ENCODE data around the gene FMR1.

FMR1 gene

GRCh38 chrX:147916375-147916968, 4.8 kb downstream of the FMR1 start:
- no peak for DNase-seq (ENCODE audit: low read depth, low spot score)

GRCh38 chrX:147917700-147918695, 6.3 kb downstream of the FMR1 start:
- no peak for DNase-seq (ENCODE audit: low read depth, low spot score)

DNA sequence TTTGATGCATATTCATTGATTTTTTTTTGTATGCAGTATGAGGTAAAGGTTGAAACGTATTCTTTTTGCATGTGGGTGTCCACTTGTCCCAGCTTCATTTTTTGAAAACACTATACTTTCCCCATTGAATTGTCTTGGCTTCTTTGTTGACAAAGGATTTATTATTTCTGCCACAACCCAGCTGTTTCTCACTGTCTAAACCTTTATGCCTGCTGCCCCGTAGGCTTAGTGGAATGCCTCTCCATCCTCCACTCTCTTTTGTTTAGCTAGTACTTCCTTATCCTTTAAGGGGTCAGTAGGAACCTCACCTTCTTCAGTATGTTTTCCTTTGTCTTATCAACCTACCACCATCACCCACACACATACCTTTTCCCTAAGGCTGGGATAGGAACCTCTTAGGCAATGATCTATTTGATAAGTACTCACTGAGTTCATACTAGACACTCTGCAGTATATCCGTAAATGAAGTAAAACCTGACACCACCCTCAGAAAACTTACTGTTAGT, 8.5 kb downstream of the FMR1 start:
- no peak for DNase-seq (ENCODE audit: low read depth, low spot score)

DNA sequence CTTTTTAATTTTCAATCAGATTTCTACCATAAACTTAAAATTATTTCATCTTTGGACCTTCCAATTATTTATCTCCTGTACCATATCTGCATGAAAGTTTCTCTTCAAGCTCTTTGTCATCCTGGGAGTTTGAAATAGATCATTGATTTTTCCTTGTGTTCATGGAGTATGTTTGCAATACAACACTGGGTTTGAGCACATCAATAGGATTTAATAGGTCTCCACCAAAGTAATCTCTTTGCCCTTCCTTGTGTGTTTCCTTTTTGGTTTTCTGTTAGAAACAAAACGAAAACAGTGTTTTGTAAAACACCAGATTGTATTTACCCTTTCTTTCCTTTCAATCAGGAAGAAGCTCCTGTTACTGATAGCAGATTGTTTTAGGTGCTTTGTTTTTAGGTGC, 11.9 kb downstream of the FMR1 start:
- no peak for DNase-seq (ENCODE audit: low read depth, low spot score)

DNA sequence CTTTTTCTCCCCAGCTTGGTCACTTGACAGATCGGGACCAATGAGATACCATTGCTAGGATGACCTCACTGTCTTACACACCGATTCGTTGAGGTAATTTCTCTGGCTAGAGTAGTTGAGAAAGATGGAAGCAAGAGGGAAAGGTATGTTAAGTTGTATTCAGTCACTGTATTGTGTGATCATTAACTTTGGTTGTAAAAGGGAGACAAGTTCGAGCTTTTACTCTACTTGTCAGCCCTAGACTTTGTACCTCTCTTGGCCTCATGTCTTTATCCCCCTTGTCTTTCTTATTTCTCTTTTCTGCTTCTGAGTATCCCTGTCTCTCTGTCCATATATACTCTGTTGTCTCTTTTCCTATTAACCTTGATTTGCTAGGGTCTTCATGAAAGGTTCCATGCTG, 15.5 kb downstream of the FMR1 start:
- no peak for DNase-seq (ENCODE audit: low read depth, low spot score)

DNA sequence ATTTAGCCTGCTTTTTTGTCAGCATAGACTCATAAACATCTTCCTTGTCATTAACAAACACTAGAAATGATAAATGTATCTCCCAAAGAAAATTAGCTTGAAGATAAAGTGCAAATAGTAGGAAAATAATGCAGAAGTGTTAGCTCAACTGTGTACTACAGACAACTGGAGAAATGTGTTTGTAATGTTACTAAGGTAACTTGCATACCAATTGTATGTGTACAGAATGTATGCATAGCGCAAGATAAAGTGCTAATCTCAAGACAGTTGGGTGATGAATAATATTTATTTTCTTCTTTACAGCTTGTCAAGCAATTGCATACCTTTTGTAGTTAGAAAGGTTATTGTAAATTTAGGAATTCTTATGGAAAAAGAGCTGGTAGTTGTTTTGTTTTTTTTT, 22.1 kb downstream of the FMR1 start:
- DNase-seq (ENCODE audit: low read depth, low spot score): no peak

GRCh38 chrX:147935156-147935758, 23.5 kb downstream of the FMR1 start:
- DNase-seq (ENCODE audit: low read depth, low spot score): no peak

DNA sequence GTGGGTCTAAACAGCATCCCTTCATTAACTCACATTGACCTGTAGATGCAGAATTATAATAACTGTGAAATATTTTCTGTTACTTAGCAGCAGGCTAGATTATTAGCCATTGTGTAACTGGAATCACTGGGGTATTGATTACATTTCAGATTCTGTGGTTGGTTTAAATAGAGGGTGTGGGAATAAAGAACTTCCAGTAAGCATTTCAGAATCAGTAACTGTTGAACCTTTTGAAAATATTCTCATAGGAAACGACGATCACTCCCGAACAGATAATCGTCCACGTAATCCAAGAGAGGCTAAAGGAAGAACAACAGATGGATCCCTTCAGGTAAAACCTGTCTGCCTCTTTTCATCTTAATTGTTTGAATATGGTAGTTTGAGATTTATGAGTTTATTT, 33.6 kb downstream of the FMR1 start:
- no peak for DNase-seq (ENCODE audit: low read depth, low spot score)

- no peak for DNase-seq (ENCODE audit: low read depth, low spot score)
These were observed 36.8 kb downstream of the FMR1 start for GRCh38 chrX:147948531-147948930.

- no peak for DNase-seq (ENCODE audit: low read depth, low spot score)
These were observed 38.6 kb downstream of the FMR1 start for GRCh38 chrX:147950352-147950751.

DNA sequence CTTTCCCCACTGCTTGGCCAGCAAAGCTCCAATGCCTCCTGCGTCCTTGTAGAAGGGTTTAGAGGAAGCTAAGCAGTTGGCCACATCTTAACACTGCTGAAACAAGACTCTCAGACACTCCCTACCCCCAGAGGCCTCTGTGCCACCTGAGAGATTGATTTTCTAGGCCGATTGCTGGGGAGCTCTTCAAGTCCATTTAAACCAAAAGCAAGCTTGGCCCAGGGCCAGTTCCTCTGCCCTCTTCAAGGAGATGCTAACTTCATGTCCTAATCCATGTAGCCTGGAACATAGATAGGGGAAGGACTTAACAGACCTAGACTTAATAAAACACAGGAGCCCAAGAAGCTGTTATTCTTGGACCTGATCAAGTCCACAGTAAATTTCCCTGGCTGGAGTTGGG, 42.3 kb downstream of the FMR1 start:
- DNase-seq (ENCODE audit: low read depth, low spot score): no peak

- DNase-seq (ENCODE audit: low read depth, low spot score): no peak
These were observed 45.6 kb downstream of the FMR1 start for GRCh38 chrX:147957291-147957690.

- DNase-seq (ENCODE audit: low read depth, low spot score): no peak
These were observed 46.6 kb downstream of the FMR1 start for GRCh38 chrX:147958291-147958690.

DNA sequence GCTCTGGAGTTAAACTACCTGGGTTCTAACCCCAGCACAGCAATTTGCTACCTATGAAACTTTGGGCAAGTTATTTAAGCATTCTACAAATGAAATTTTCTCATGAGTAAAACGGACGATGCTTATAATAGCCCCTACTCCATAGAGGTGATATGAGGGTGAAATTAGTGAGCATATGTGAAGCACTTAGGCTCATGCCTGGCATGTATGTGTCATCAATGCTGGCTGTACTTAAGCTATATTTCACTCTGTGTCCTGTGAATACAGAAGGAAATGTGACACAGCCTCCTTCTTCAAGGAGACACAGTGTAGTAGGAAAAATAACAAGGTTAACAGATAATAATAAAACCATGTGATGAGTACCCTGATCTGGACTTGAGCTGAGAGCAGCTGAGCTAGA, 49.0 kb downstream of the FMR1 start:
- no peak for DNase-seq (ENCODE audit: low read depth, low spot score)

DNA sequence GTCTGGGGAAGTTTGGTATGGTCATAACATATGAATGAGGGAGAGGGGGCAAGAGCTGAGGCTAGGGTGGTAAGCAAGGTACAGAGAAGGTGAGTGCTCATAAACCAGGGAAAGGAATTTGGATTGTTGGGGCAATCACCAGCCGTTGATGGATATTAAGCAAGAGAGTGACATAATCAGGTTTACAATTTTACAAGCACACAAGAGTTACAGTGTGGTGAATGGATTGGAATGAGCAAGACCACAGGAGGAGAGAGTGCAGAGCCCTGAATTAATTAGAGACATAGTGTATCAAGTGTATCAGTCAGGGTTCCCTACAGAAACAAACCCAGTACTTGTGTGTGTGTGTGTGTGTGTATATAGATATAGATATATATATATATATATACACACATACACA, 50.8 kb downstream of the FMR1 start:
- no peak for DNase-seq (ENCODE audit: low read depth, low spot score)

- DNase-seq (ENCODE audit: low read depth, low spot score): no peak
These were observed 67.2 kb downstream of the FMR1 start for GRCh38 chrX:147978931-147979330.

DNA sequence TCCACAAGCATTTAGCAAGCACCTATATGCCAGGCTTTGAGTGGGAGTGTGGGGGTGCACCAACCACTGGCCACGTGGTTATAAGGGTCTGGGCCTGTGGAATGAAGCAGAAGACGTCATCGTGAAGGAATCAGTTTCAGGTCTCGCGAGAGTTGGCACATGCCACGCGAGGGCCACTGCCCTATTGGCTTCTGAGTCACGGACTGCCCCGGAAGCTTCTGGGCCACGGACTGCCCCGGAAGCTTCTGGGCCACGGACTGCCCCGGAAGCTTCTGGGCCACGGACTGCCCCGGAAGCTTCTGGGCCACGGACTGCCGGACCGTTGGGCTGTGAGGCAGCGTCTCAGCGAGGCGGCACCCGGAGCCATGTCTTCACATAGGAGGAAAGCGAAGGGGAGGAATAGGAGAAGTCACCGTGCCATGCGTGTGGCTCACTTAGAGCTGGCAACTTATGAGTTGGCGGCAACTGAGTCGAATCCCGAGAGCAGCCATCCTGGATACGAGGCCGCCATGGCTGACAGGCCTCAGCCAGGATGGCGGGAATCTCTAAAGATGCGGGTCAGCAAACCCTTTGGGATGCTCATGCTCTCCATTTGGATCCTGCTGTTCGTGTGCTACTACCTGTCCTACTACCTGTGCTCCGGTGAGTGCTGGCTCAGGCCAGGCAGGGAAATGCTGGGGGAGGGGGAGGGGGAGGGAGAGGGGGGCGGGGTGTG, 69.5 kb downstream of the FMR1 start, which contains the start of gene FMR1NB:
FMR1NB (plus strand) TSS at position 300 of the 715 bp plus-strand sequence; CDS start at position 366, 66 bp downstream.
- DNase-seq (ENCODE audit: low read depth, low spot score): no peak

Measured in smooth muscle cell of the brain vasculature (primary cell).